ENCODE results near the gene RNF213.
A peak's percentile ranks its signal among the peaks of the same experiment; 100 is the strongest.
"Not testable (repeated sequence)": the region's sequence is repeated elsewhere in the genome, so short reads cannot be mapped to it uniquely, and the experiment has no call there.

Gene RNF213

GRCh38 chr17:80396157-80397033 is 135.7 kb downstream of the RNF213 start:
- no peak for DNase-seq

GRCh38 chr17:80397034-80397387 is 136.4 kb downstream of the RNF213 start:
- DNase-seq = no peak

- no peak for DNase-seq
Measured at GRCh38 chr17:80397686-80398085, 137.0 kb downstream of the RNF213 start.

GRCh38 chr17:80401086-80401485 is 140.4 kb downstream of the RNF213 start:
- not testable (repeated sequence) for DNase-seq

GRCh38 chr17:80402102-80402501 is 141.4 kb downstream of the RNF213 start:
- DNase-seq = not testable (repeated sequence)

GRCh38 chr17:80402959-80403358 is 142.3 kb downstream of the RNF213 start:
- no peak for DNase-seq

- DNase-seq = no peak
Measured at GRCh38 chr17:80406146-80406545, 145.5 kb downstream of the RNF213 start.

GRCh38 chr17:80407917-80408316 is 147.3 kb downstream of the RNF213 start:
- not testable (repeated sequence) for DNase-seq

GRCh38 chr17:80408872-80409271 is 148.2 kb downstream of the RNF213 start:
- no peak for DNase-seq

- DNase-seq = no peak
Measured at GRCh38 chr17:80409626-80410025, 149.0 kb downstream of the RNF213 start.

- not testable (repeated sequence) for DNase-seq
Measured at GRCh38 chr17:80410441-80411087, 149.9 kb downstream of the RNF213 start.

- DNase-seq = no peak
Measured at GRCh38 chr17:80413771-80414507, 153.3 kb downstream of the RNF213 start.

- no peak for DNase-seq
Measured at GRCh38 chr17:80414508-80414802, 153.8 kb downstream of the RNF213 start.

GRCh38 chr17:80414803-80415625 is 154.4 kb downstream of the RNF213 start, which contains the start of gene ENDOV:
Gene ENDOV (plus strand): TSS chr17:80415167. CDS start chr17:80415195, 28 bp downstream.
- peak; percentile 97 for DNase-seq

GRCh38 chr17:80415626-80416137 is 155.0 kb downstream of the RNF213 start:
- DNase-seq = no peak

GRCh38 chr17:80416260-80416939 is 155.7 kb downstream of the RNF213 start:
- no peak for DNase-seq

- no peak for DNase-seq
Measured at GRCh38 chr17:80416940-80417293, 156.3 kb downstream of the RNF213 start.

GRCh38 chr17:80418589-80418988 is 157.9 kb downstream of the RNF213 start:
- DNase-seq = no peak

- DNase-seq = no peak
Measured at GRCh38 chr17:80419255-80419654, 158.6 kb downstream of the RNF213 start.

GRCh38 chr17:80421381-80422090 is 160.9 kb downstream of the RNF213 start:
- DNase-seq = no peak

GRCh38 chr17:80422276-80422675 is 161.6 kb downstream of the RNF213 start:
- no peak for DNase-seq

All from right forelimb (tissue), 1 donor.